Stimulated activated CD8-positive, alpha-beta memory T cell treated with anti-CD3 and anti-CD28 coated beads, Interleukin-7, amount 100 ng/mL, for 1 hour (primary cell): ENCODE data around the gene ZNF343.
"Not testable (repeated sequence)": the region's sequence is repeated elsewhere in the genome, so short reads cannot be mapped to it uniquely, and the experiment has no call there.

Experiments
- DNase-seq, 2 donors: peaks; one replicate each; pipeline ENCODE4 v3.0.0-alpha.2; 2020; ENCODE audit warnings: low read depth in 2 of 2

Gene ZNF343

DNA sequence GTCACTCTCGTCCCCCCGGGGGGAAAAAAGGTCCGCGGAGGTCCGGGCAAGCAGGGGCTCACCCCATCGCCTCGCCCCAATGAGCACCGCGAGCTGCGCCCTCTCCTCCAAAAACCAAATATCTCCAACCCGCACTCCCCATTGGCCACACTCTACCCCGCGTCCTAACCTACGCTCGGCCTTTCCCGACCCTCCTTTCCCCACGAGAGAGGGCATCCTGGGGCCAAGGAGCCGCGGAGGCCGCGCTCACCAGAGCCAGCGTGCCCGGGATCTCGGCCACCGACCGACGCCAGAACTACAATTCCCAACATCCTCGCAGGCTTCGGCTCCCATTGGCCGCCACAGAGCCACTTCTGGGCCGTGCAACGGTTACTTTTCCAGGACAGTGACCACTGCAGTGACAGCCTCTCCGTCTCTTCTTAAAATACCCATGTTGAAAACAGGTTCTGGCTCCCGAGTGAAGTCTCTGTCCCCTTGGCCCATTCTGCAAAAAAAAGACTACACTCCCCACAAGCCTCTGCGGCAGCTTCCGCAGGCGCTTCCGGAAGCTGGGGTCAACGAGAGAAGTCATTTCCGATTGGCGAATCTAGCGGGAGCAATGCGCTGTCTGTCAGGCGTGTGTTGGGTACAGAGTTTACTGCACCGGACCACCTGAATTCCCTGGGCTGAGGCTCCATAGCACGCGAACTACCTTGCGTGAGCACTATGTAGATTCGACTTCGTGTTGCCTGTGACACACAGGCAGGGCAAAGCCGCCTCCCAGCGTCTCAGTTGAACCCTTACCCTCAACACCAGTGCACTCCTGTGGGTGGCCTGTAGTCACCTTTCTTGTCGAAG lies at the start of gene ZNF343:
ZNF343 (minus strand) TSS at position 285 of the 837 bp plus-strand sequence. CDS start 15,020 bp downstream, outside the sequence.
- peak; percentile 53 to 58 for DNase-seq

GRCh38 chr20:2557873-2558580 lies 49.3 kb upstream of the ZNF343 start:
- DNase-seq, result no peak

DNA sequence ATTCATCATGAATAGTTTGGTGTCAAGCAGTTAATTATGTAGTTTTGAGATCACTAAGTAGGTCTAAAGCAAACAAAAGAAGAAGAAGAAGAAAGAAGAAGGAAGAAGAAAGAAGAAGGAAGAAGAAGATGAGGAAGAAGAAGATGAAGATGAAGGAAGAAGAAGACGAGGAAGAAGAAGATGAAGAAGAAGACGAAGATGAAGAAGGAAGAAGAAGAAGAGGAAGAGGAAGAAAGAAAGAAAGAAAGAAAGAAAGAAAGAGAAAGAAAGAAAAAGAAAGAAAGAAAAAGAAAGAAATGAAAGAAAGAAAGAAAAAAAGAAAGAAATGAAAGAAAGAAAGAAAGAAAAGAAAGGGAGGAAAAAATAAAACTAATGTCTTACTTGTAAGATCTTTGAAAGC lies 36.9 kb upstream of the ZNF343 start:
- no peak for DNase-seq

DNA sequence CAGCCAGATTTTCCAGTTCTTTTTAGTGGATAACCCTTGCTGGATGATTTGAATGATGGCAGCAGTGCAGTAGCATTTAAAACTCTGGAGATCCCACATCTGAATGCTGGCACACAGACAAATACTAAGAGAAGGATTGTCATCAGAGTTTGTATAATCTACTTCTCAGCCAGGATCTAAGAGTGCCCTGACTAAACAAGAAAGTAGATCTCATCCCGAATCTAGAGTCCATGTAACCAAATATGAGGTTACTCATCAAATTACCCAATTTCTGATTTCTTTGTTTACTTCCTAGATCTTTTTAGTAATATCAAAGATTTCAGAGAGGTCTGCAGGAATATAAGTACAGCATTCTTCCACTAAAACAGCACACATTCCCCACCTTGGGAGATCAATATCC lies 35.5 kb upstream of the ZNF343 start:
- DNase-seq, result no peak

DNA sequence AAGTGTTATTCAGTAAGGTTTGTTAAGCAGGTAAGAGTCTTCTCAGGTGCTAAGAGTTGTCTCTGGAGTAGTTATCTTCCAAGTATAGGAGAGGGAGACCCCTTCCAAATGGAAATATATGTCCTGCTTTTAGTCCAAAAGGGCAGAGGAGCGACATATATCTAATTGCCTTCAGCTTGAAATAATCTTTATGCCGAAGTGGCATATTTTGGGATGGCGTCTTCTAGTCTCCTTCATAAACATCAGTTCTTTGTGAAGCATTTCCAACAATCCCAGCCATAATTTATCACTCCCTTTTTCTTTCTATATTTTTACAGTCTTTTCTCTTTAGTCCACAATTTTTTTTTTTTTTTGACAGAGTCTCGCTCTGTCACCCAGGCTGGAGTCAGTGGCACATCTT lies 33.6 kb upstream of the ZNF343 start:
- no peak for DNase-seq

- DNase-seq, result no peak
These were observed 33.2 kb upstream of the ZNF343 start for GRCh38 chr20:2541940-2542339.

DNA sequence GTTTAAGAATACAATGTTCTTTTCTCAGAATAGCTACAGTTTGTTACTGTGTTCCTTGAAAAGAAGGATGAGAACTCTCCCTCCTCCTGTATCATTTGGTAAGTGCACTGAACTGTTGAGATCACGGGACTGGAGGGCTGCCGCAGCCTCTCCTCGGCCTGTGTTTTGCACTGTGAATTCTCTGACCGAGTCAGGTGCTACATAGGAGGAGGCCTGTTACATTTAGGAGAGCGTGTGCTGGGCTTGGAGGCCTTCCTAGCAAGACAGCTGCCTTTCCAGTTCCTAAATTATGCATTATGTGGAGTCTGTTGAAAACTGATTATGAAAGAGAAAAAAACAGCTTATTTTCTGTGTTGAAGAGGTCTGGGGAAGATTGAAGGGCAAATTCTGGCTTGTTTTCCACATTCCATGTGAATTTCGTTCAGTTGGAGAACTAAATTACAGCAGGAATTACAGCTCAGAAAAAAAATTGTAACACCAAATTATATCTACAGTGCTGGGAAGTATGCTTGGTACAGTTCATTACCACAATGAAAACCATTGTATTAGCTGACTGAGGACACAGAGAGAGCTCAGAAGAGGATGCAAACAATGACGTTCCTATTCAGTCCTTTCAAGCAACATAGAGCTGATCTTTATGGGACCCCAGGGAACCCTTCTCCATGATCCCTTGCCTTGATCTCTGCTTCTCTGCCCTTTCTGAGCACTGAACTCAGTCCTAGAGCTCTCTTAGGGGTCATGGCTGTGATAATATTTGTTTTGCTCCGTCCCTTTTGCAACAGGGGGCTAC lies 30.4 kb upstream of the ZNF343 start:
- DNase-seq, result no peak

GRCh38 chr20:2538356-2538755 lies 29.6 kb upstream of the ZNF343 start:
- no peak for DNase-seq

- no peak for DNase-seq
These were observed 28.4 kb upstream of the ZNF343 start for GRCh38 chr20:2537101-2537500.

GRCh38 chr20:2536560-2536986 lies 27.9 kb upstream of the ZNF343 start, which contains the start of gene TMC2:
Gene TMC2, plus strand, starts transcription at chr20:2536573. Its CDS starts 49 bp downstream, at chr20:2536622.
- no peak for DNase-seq

GRCh38 chr20:2535711-2536559 lies 27.2 kb upstream of the ZNF343 start:
- no peak for DNase-seq

- no peak for DNase-seq
These were observed 24.4 kb upstream of the ZNF343 start for GRCh38 chr20:2533118-2533517.

DNA sequence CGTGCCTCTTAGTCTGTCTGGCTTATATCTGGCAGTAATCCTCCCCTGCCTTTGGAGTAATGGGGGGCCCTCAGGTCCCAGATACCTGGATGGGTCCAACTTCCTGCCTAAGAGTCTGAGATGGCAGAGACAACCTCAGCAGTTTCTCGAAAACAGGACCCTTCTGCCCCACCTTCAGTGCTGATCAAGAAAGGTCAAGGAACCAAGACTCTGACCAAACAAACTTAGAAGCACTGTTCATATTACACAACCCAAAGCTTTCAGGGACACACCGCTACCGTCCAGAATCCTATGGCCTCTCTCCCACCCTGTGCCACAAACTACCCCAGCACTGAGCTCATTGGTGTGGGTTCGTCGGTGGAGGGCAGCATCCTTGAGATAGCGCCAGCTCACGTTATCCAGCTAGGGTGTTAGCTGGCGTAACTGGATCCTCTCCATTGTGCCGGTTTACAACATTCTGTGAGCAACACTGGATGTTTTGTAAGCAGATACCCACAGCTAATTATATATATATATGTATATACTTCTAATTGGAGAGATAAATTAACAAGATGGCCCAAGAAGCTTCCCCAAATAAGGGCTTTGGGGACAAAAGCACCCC lies 20.1 kb upstream of the ZNF343 start:
- no peak for DNase-seq

DNA sequence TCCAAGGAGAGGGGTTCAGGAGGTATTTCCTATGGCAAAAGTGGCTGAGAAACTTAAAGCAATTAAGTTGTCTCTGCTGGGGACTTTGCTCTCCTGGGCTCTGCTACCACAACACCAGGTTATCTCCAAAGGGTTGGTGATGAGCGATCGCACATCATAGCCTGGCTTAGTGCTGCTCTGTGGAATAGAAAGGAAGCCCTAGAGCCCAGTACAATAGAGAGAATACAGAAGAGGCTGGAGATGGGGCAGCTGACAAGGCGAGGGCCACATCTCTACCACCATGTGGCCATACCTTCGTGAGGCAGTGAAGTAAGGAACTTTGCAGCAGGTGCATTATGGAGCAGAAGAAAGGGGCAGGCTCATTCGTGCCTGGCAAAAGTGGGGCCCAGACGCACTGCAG lies 19.0 kb upstream of the ZNF343 start:
- no peak for DNase-seq

DNA sequence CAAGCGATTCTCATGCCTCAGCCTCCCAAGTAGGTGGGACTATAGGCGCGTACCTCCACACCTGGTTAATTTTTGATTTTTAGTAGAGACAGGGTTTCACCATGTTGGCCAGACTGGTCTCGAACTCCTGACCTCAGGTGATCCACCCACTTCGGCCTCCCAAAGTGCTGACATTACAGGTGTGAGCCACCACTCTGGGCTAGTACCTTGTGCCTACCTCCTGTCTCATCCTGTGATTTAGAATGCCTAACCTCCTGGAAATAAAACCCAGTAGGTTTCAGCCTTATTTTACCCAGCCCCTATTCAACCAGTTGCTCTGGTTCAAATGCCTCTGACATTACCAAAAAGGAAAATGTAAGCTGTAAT lies 17.5 kb upstream of the ZNF343 start:
- DNase-seq, result not testable (repeated sequence)

GRCh38 chr20:2524709-2525506 lies 16.2 kb upstream of the ZNF343 start:
- no peak for DNase-seq

GRCh38 chr20:2523919-2524708 lies 15.4 kb upstream of the ZNF343 start:
- peak; percentile 80 to 92 for DNase-seq

GRCh38 chr20:2522826-2523429 lies 14.2 kb upstream of the ZNF343 start:
- DNase-seq, result not testable (repeated sequence)
